Mesothelial cell of epicardium (in vitro differentiated cells): ENCODE data around the gene NFATC2. TPM values are rescaled to one million over a fixed set of nuclear protein-coding genes. Genes with fewer than 3 reads are reported as not detected.

Source experiments
- DNase-seq, 2 experiments: peaks; one replicate each; pipeline ENCODE4 v3.0.0; 2021; ENCODE audit warnings: low spot score in 2 of 2; ENCODE audit not compliant: unreplicated experiment in 2 of 2
- H3K27ac Mint-ChIP-seq: 2 replicates; pipeline ENCODE4 v1.8.0; 2021; ENCODE audit warnings: mixed read lengths
- H3K27me3 Mint-ChIP-seq: 2 replicates; pipeline ENCODE4 v1.8.0; 2021; ENCODE audit warnings: low read depth, mixed read lengths
- H3K36me3 Mint-ChIP-seq: 2 replicates; pipeline ENCODE4 v1.8.0; 2021; ENCODE audit warnings: mixed read lengths
- H3K4me1 Mint-ChIP-seq: 2 replicates; pipeline ENCODE4 v1.8.0; 2021; ENCODE audit warnings: mixed read lengths
- H3K4me3 Mint-ChIP-seq: 2 replicates; pipeline ENCODE4 v1.8.0; 2021; ENCODE audit warnings: mild to moderate bottlenecking, moderate library complexity, mixed read lengths
- H3K9me3 Mint-ChIP-seq: 2 replicates; pipeline ENCODE4 v1.8.0; 2021; ENCODE audit warnings: mixed read lengths
- CTCF ChIP-seq: fragments of 200-600 bp; sonication (generic); IDR thresholded peaks from one replicate; pipeline ENCODE4 v1.5.0; 2021; ENCODE audit warnings: antibody characterized with exemption; ENCODE audit not compliant: unreplicated experiment
- total RNA-seq: library from RNA; stranded (reverse); gene quantifications from 3 replicates; pipeline ENCODE4 v1.2.1, GENCODE V29; 2021

The NFATC2 gene
- total RNA-seq, 1 donor from 2014 or later, result 14.0 TPM

GRCh38 chr20:51399006-51399890 lies 143.3 kb downstream of the NFATC2 start:
- DNase-seq, result no peak
- H3K27ac Mint-ChIP-seq, result no peak overlapping the region
- peaks cover 12% of the 10 kb centered on the region for H3K4me1 Mint-ChIP-seq
- no peaks in the 10 kb centered on the region for H3K9me3 Mint-ChIP-seq
- H3K4me3 Mint-ChIP-seq, result no peak overlapping the region
- H3K27me3 Mint-ChIP-seq, result no peaks in the 10 kb centered on the region
- no peaks in the 10 kb centered on the region for H3K36me3 Mint-ChIP-seq
- TF ChIP-seq CTCF, result no peak

- no peak for DNase-seq
- Mint-ChIP-seq H3K9me3 (no peaks in the 10 kb centered on the region), H3K27ac (no peak overlapping the region), H3K4me1 (peaks cover 12% of the 10 kb centered on the region), H3K36me3 (no peaks in the 10 kb centered on the region), H3K27me3 (no peaks in the 10 kb centered on the region), H3K4me3 (no peak overlapping the region)
- no peak for TF ChIP-seq CTCF
These were observed 144.0 kb downstream of the NFATC2 start for GRCh38 chr20:51398552-51398951.

GRCh38 chr20:51398083-51398482 lies 144.4 kb downstream of the NFATC2 start:
- H3K36me3 Mint-ChIP-seq, result no peaks in the 10 kb centered on the region
- H3K27me3 Mint-ChIP-seq, result no peaks in the 10 kb centered on the region
- H3K27ac Mint-ChIP-seq, result no peak overlapping the region
- peaks cover 12% of the 10 kb centered on the region for H3K4me1 Mint-ChIP-seq
- TF ChIP-seq CTCF, result no peak
- DNase-seq, result no peak
- no peak overlapping the region for H3K4me3 Mint-ChIP-seq
- H3K9me3 Mint-ChIP-seq, result no peaks in the 10 kb centered on the region

- H3K27ac Mint-ChIP-seq, result no peak overlapping the region
- no peaks in the 10 kb centered on the region for H3K27me3 Mint-ChIP-seq
- H3K9me3 Mint-ChIP-seq, result no peaks in the 10 kb centered on the region
- peaks cover 1% of the 10 kb centered on the region for H3K36me3 Mint-ChIP-seq
- no peak for DNase-seq
- no peak overlapping the region for H3K4me3 Mint-ChIP-seq
- H3K4me1 Mint-ChIP-seq, result peaks cover 6% of the 10 kb centered on the region
- no peak for TF ChIP-seq CTCF
These were observed 145.4 kb downstream of the NFATC2 start for GRCh38 chr20:51397137-51397536.

GRCh38 chr20:51396365-51396909 lies 146.1 kb downstream of the NFATC2 start:
- DNase-seq, result no peak
- Mint-ChIP-seq H3K4me3 (no peak overlapping the region), H3K9me3 (no peaks in the 10 kb centered on the region), H3K36me3 (peaks cover 2% of the 10 kb centered on the region), H3K27me3 (no peaks in the 10 kb centered on the region), H3K27ac (no peak overlapping the region), H3K4me1 (peaks cover 4% of the 10 kb centered on the region)
- TF ChIP-seq CTCF, result no peak
